ENCODE data around the gene SCAMP5.

SCAMP5 gene

GRCh38 chr15:75070674-75071073 is 75.3 kb downstream of the SCAMP5 start:
- DNase-seq (ENCODE audit: low read depth) = no peak

Measured in activated T-helper 1 cell treated with Interleukin-2 at 50 U/mL for 16 hours (primary cell).